ENCODE results near the gene STKLD1. TPM values are rescaled to one million over a fixed set of nuclear protein-coding genes. Genes with fewer than 3 reads are reported as not detected.

STKLD1 gene
- total and polyA plus RNA-seq, 8 donors, result 0.82 to 6.1 (median 3.4) TPM

GRCh38 chr9:133348718-133349573, 27.2 kb upstream of the STKLD1 start:
- H3K27me3 ChIP-seq, result no peaks in the 10 kb centered on the region
- intact Hi-C loops (cut with DNase I), result no loop called here
- DNase-seq, result no peak
- peak overlapping the region; percentile 84 to 94 for H3K27ac ChIP-seq
- peaks cover 9 to 33% of the 10 kb centered on the region in 2 donors for H3K4me1 ChIP-seq
- H3K36me3 ChIP-seq, result peaks cover 0 to 73% of the 10 kb centered on the region in 2 donors
- H3K4me3 ChIP-seq, result peak overlapping the region; percentile 75 to 93
- H3K9me3 ChIP-seq, result no peaks in the 10 kb centered on the region
- ATAC-seq, result no peak
- TF ChIP-seq, protein P1, sequence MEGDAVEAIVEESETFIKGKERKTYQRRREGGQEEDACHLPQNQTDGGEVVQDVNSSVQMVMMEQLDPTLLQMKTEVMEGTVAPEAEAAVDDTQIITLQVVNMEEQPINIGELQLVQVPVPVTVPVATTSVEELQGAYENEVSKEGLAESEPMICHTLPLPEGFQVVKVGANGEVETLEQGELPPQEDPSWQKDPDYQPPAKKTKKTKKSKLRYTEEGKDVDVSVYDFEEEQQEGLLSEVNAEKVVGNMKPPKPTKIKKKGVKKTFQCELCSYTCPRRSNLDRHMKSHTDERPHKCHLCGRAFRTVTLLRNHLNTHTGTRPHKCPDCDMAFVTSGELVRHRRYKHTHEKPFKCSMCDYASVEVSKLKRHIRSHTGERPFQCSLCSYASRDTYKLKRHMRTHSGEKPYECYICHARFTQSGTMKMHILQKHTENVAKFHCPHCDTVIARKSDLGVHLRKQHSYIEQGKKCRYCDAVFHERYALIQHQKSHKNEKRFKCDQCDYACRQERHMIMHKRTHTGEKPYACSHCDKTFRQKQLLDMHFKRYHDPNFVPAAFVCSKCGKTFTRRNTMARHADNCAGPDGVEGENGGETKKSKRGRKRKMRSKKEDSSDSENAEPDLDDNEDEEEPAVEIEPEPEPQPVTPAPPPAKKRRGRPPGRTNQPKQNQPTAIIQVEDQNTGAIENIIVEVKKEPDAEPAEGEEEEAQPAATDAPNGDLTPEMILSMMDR (IDR thresholded peaks at IDR 0.05), result no peak

DNA sequence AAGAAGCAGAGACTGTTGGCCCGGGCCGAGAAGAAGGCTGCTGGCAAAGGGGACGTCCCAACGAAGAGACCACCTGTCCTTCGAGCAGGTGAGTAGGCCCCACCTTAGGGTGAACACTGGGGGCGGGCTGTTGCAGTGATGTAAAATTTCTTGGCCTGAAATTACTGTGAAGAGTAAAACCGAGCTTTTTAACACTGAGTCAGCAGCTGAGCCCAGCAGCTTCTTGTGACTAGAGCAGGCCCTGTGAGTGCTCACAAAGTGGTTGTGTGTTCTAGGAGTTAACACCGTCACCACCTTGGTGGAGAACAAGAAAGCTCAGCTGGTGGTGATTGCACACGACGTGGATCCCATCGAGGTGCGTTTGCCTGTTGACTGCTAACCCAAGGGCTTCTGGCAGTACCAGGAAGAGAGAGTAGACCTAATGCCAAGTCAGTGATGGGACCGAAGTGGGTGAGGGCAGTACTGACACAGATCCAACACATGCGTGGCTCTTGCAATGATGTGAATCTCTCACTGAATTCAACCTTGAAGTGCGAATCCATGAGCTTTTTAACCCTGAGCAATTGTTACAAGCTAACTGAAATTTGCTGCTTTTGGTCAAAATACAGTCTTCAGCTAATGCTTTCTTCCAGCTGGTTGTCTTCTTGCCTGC, 26.1 kb upstream of the STKLD1 start:
- intact Hi-C loops (cut with DNase I), result no loop called here
- DNase-seq (peak in 1 of 4 donors; percentile 13), ATAC-seq (no peak)
- peaks cover 13 to 41% of the 10 kb centered on the region in 2 donors for H3K4me1 ChIP-seq
- peak overlapping the region in 1 of 2 donors; percentile 93 for H3K4me3 ChIP-seq
- peaks cover 0 to 62% of the 10 kb centered on the region in 2 donors for H3K36me3 ChIP-seq
- TF ChIP-seq, protein P1 (IDR thresholded peaks at IDR 0.05), result no peak
- H3K27ac ChIP-seq, result no peak overlapping the region
- no peaks in the 10 kb centered on the region for H3K27me3 ChIP-seq
- no peaks in the 10 kb centered on the region for H3K9me3 ChIP-seq

GRCh38 chr9:133351526-133351907, 24.6 kb upstream of the STKLD1 start:
- peak in 1 of 4 donors; percentile 4 for DNase-seq
- peaks cover 21 to 41% of the 10 kb centered on the region in 2 donors for H3K4me1 ChIP-seq
- intact Hi-C loops (cut with DNase I), result no loop called here
- H3K27ac ChIP-seq, result no peak overlapping the region
- H3K27me3 ChIP-seq, result no peaks in the 10 kb centered on the region
- peaks cover 0 to 52% of the 10 kb centered on the region in 2 donors for H3K36me3 ChIP-seq
- TF ChIP-seq, protein P1 (IDR thresholded peaks at IDR 0.05), result no peak
- H3K9me3 ChIP-seq, result no peaks in the 10 kb centered on the region
- no peak overlapping the region for H3K4me3 ChIP-seq
- ATAC-seq, result no peak

- H3K27me3 ChIP-seq, result no peaks in the 10 kb centered on the region
- H3K4me1 ChIP-seq, result peaks cover 24 to 40% of the 10 kb centered on the region in 2 donors
- H3K4me3 ChIP-seq, result no peak overlapping the region
- TF ChIP-seq, protein P1 (IDR thresholded peaks at IDR 0.05), result peak; percentile 36 to 49
- intact Hi-C loops (cut with DNase I), result no loop called here
- no peak overlapping the region for H3K27ac ChIP-seq
- ATAC-seq (no peak), DNase-seq (peak in 1 of 4 donors; percentile 73)
- H3K9me3 ChIP-seq, result no peaks in the 10 kb centered on the region
- peaks cover 0 to 52% of the 10 kb centered on the region in 2 donors for H3K36me3 ChIP-seq
Observed at GRCh38 chr9:133351908-133352634, 24.1 kb upstream of the STKLD1 start.
